ENCODE measurements around the gene CASP9.

The CASP9 gene

GRCh38 chr1:15444468-15445389, 79.3 kb downstream of the CASP9 start:
- no peak for DNase-seq

- DNase-seq, result no peak
Measured at GRCh38 chr1:15443281-15443680, 80.7 kb downstream of the CASP9 start.

DNA sequence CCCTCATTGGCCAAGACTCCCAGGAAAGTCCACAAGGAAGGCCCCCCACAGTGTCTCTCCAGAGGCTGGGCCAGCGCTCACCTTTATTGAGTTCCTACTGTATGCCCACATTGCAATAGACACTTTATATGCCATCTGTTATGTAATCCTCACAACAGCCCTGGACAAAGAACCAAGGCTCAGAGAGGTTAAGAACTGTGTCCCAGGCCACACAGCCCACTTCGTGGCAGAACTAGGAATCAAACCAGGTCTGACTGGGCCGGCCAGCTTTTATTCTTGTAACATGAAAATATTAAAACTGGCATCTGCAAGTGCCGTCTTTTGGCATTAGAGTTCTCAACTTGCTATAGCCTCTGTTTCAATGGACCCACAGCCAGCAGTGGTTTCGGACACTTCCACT, 81.3 kb downstream of the CASP9 start:
- DNase-seq, result no peak

DNA sequence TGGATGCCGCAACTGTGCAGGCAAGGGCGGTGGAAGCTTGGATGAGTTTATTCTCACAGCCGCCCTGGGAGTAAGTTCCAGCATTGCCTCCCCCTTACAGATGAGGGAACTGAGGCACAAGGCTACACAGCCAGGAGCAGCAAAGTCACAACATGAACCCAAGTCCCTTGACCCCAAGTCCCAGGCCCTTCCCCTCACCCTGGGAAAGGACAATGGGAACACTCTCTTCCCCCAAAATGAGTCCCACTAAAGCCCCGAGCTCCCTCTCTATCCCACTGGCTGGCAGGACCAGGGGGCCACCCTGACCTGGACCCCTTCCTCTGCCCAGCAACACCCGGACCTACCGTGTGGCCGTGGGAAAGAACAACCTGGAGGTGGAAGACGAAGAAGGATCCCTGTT, 81.9 kb downstream of the CASP9 start:
- no peak for DNase-seq
